ENCODE measurements around the gene CLEC3A. TPM values are rescaled to one million over a fixed set of nuclear protein-coding genes. Genes with fewer than 3 reads are reported as not detected.
"Not testable (repeated sequence)": the region's sequence is repeated elsewhere in the genome, so short reads cannot be mapped to it uniquely, and the experiment has no call there.

The CLEC3A gene
- total RNA-seq (2014; rRNA removed; shearing (Covaris generic)), result not detected in 2 replicates

DNA sequence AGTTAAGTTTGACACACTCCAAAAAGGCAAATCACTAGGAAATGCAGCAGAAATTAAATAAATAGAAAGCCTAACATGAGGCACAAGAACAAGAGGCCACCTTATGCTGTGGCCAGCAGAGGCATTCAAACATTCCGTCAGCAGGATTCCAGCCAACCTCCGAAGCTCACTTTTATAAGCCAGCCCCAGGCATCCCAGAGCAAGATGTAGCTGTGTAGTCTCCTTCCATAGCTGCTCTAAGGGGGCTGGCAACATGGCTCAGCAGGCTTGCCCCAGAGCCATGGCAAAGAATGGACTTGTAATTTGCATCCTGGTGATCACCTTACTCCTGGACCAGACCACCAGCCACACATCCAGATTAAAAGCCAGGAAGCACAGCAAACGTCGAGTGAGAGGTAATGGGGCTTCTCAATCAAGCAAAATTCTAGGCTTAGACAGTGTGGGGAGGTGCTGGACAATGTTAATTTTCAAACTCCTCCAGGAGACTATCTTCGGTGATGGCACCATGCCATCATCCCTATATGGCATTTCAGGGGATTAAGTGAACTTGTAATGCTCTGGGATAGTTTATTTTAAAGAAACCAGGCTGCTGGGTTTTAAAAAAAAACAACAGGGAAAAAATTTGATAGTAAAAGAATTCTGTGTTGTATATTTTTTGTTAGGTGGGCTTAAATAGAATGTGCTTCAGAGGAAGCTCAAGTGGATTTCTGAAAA, at the start of gene CLEC3A:
Gene CLEC3A, plus strand, starts transcription at position 202 of the 714 bp plus-strand sequence. Its CDS starts 79 bp downstream, at position 281.
- no peaks in the 10 kb centered on the region for H3K36me3 ChIP-seq
- no peak within 1 kb of the TSS for H3K4me3 ChIP-seq
- H3K4me1 ChIP-seq (replicated peaks), result no peaks in the 10 kb centered on the region
- no peaks in the 10 kb centered on the region for H3K27me3 ChIP-seq (replicated peaks)
- no peak for DNase-seq (ENCODE audit: low read depth in 1 of 2, low spot score in 2 of 2)
- H3K9me3 ChIP-seq (replicated peaks), result no peaks in the 10 kb centered on the region; the same call in 1 of the 2 replicates
- H3K27ac ChIP-seq, result no peak within 1 kb of the TSS

- H3K27ac ChIP-seq, result no peak overlapping the region
- no peaks in the 10 kb centered on the region for H3K36me3 ChIP-seq
- H3K9me3 ChIP-seq (replicated peaks), result no peaks in the 10 kb centered on the region
- H3K4me3 ChIP-seq, result no peak overlapping the region
- H3K27me3 ChIP-seq (replicated peaks), result no peaks in the 10 kb centered on the region
- no peaks in the 10 kb centered on the region for H3K4me1 ChIP-seq (replicated peaks)
- no peak for DNase-seq (ENCODE audit: low read depth in 1 of 2, low spot score in 2 of 2)
These were observed 47.5 kb upstream of the CLEC3A start for GRCh38 chr16:77974883-77975282.

DNA sequence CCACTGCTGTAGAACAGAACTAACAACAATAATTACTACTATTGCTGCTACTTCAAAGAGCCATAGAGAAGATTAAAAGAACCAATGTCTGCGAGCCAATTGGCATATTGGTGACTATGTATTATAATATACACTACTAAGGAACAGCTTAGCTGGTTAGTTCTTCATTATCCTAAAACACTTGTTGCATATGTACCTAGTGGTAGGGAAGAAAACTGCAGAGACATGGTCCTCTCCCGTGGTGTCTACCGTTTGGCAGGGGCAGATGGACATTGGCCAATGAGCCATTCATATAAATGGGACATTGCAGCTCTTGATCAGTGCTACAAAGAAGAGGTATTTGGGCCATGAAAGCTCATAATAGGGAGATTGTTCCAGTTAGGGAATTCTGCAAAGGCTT, 46.4 kb upstream of the CLEC3A start:
- Histone ChIP-seq H3K27me3 (replicated peaks) (no peaks in the 10 kb centered on the region), H3K9me3 (replicated peaks) (no peaks in the 10 kb centered on the region), H3K4me1 (replicated peaks) (no peaks in the 10 kb centered on the region), H3K36me3 (no peaks in the 10 kb centered on the region), H3K4me3 (no peak overlapping the region), H3K27ac (no peak overlapping the region)
- no peak for DNase-seq (ENCODE audit: low read depth in 1 of 2, low spot score in 2 of 2)

GRCh38 chr16:77977339-77977738, 45.0 kb upstream of the CLEC3A start:
- Histone ChIP-seq H3K4me3 (no peak overlapping the region), H3K27me3 (replicated peaks) (no peaks in the 10 kb centered on the region), H3K27ac (no peak overlapping the region), H3K9me3 (replicated peaks) (no peaks in the 10 kb centered on the region), H3K36me3 (no peaks in the 10 kb centered on the region), H3K4me1 (replicated peaks) (no peaks in the 10 kb centered on the region)
- no peak for DNase-seq (ENCODE audit: low read depth in 1 of 2, low spot score in 2 of 2)

DNA sequence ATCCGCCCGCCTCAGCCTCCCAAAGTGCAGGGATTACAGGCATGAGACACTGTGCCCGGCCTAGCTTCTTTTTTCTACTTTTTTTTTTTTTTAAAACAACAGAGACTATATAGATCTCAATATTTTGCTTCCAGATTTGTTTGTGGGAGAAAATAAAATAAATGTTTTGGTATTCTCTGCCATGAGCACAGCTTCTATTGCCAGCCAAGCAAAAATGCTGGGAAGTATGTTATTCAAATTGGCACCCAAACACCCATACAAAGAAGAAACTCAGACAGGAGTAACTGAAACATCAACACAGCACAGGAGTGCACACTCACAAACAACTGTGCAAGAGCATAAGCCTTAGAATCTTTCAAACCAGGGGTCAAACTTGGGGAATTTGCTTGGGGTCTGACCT, 37.2 kb upstream of the CLEC3A start:
- Histone ChIP-seq H3K4me3 (no peak overlapping the region), H3K4me1 (replicated peaks) (no peaks in the 10 kb centered on the region), H3K36me3 (no peaks in the 10 kb centered on the region), H3K27ac (no peak overlapping the region), H3K9me3 (replicated peaks) (no peaks in the 10 kb centered on the region), H3K27me3 (replicated peaks) (no peaks in the 10 kb centered on the region)
- DNase-seq (ENCODE audit: low read depth in 1 of 2, low spot score in 2 of 2), result no peak

DNA sequence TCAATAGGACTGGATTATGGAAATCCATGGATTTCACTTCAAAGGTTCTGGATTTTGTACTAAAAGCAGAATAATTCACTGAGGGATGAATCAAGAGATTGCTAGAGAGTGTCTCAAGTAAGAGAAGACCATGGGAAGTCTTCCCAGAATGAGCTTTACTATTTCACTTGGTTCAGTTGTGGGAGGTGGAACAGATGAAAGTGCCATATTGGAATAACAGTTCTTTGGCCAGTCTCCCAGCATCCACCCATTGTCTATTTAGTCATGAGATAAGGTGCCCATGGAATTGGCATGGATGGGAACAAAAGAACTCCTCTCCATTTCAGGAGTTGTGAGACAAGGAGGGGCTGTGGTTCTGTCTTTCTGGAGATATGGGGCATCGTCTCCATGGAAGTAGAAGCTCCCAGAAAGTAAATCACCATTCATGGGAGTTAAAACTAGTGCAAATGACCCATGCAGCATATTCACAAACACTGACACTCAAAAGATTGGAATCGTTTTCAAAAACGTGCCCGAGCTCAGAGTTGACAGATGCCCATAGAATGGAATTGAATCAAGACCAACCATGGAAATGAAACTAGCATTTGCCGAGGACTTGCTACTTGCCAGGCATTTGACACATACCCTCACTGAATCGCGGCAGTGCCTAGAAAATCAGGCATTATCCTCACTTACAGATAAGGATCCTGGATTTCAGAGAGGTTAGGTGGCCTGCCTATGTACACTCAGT, 36.2 kb upstream of the CLEC3A start:
- no peak for DNase-seq (ENCODE audit: low read depth in 1 of 2, low spot score in 2 of 2)
- no peaks in the 10 kb centered on the region for H3K36me3 ChIP-seq

DNA sequence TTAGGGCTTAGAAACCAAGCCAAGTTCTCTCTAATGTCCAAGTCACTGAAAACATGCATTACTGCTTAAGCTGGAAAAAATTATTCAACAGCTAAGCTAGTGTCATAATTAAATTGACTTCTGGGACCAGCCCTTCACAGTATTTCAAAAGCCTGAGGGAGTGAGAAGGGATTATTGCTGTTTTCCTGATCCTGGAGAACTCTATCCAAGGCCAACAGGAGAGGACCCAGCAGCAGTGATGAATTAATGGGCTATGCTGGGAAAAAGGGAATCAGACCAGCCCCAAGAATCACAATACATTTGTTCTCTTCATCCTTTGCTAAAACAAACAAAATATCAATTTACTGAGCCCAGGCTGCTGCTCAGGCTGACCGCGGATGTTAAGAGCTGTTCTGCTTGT, 34.5 kb upstream of the CLEC3A start:
- Histone ChIP-seq H3K27ac (no peak overlapping the region), H3K4me3 (no peak overlapping the region), H3K4me1 (replicated peaks) (no peaks in the 10 kb centered on the region), H3K36me3 (no peaks in the 10 kb centered on the region), H3K27me3 (replicated peaks) (no peaks in the 10 kb centered on the region), H3K9me3 (replicated peaks) (no peaks in the 10 kb centered on the region)
- DNase-seq (ENCODE audit: low read depth in 1 of 2, low spot score in 2 of 2), result no peak

More for the DNA sequence above, 36.2 kb upstream of the CLEC3A start:
- Histone ChIP-seq H3K4me1 (replicated peaks) (no peaks in the 10 kb centered on the region), H3K9me3 (replicated peaks) (no peaks in the 10 kb centered on the region), H3K27me3 (replicated peaks) (no peaks in the 10 kb centered on the region), H3K27ac (no peak overlapping the region), H3K4me3 (no peak overlapping the region)

- DNase-seq (ENCODE audit: low read depth in 1 of 2, low spot score in 2 of 2), result no peak
- no peaks in the 10 kb centered on the region for H3K9me3 ChIP-seq (replicated peaks)
These were observed 32.5 kb upstream of the CLEC3A start for GRCh38 chr16:77989846-77990245.

DNA sequence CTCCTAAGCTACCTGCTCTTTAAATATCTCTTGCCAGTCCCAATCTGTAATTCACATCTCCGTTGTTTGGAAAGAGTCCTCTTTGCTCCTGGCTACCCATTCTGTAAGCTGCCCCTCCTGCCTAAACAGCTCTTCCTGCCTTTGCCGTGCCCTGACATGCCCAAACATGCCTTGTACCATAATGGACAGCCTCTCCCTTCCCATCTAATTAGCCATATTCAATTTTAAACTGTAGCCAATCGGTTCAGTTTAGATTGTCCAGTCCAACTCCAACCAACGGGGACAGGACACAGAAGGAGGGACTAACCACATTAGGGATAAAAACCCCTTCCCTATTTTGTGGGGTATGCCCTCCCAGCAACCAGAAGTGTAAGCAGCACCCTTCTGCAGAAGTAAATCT, 30.6 kb upstream of the CLEC3A start:
- H3K27me3 ChIP-seq (replicated peaks), result no peaks in the 10 kb centered on the region
- no peaks in the 10 kb centered on the region for H3K4me1 ChIP-seq (replicated peaks)
- no peak overlapping the region for H3K27ac ChIP-seq
- H3K36me3 ChIP-seq, result no peaks in the 10 kb centered on the region
- H3K9me3 ChIP-seq (replicated peaks), result 0 out of 2 replicates have a peak, but pooled peaks cover 5% of the 10 kb centered on the region
- no peak for DNase-seq (ENCODE audit: low read depth in 1 of 2, low spot score in 2 of 2)
- no peak overlapping the region for H3K4me3 ChIP-seq

More at GRCh38 chr16:77989846-77990245, 32.5 kb upstream of the CLEC3A start:
- H3K4me3 ChIP-seq, result no peak overlapping the region
- no peak overlapping the region for H3K27ac ChIP-seq
- no peaks in the 10 kb centered on the region for H3K36me3 ChIP-seq
- no peaks in the 10 kb centered on the region for H3K27me3 ChIP-seq (replicated peaks)
- no peaks in the 10 kb centered on the region for H3K4me1 ChIP-seq (replicated peaks)

DNA sequence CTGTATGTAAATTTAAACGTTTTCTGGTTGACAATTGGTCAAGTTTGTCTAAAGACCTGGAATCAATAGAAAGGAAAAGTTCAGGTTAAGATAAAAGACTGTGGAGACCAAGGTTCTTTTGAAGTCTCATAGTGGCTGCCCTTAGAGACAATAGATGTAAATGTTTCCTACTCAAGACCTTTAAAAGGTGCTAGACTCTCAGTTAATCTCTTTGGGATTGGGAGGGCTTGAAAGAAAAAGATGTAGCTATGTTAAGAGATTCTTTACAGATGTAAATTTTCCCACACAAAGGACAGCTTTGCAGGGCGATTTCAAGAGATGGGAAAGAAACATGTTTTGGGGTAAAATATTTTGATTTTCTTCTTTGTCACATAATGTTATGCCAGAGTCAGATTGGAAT, 30.0 kb upstream of the CLEC3A start:
- H3K4me3 ChIP-seq; H3K9me3 ChIP-seq (replicated peaks); H3K27ac ChIP-seq; H3K27me3 ChIP-seq (replicated peaks); H3K36me3 ChIP-seq; H3K4me1 ChIP-seq (replicated peaks); DNase-seq (ENCODE audit: low read depth in 1 of 2, low spot score in 2 of 2): not testable (repeated sequence)

DNA sequence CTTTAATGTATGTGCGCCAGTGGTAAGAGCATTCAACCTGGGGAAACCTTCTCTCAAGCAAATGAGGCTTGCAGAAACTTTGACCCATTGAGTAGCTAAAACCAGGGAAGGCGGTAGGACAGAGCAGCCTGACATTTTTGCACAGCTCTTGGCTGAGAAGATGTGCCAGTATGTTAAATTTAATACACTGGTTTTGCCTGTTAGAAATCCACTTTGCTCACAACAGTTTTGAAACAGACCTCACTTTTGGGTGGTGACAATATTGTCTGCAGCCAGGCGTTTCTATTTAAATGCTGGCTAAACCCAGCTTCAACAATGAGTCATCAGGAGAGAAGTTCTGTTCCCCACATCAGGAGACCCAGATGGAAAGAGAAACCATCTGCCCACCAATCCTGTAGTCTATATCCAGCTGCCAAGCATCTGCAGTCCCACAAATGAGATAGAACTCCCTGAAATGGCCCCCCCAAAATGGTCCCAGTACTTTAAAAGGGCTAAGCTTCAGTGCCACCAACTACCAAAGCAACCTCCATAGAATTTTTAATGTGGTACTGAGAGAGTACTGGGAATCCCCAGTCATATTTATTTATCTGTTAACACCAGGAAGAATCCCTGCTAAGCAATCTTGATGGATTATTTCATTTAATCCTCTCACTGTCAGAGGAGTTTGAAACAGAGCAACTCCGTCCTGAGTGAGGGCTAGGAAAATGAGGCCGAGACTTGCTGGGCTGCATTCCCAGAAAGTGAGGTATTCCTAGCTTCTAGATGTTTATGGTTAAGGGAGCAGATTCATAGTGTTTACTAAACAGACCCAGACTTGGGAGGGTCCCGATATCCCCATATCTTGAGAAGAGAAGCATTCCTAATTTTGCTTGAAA, 29.0 kb upstream of the CLEC3A start:
- Histone ChIP-seq H3K4me3 (no peak overlapping the region), H3K27ac (no peak overlapping the region)
- no peak for DNase-seq (ENCODE audit: low read depth in 1 of 2, low spot score in 2 of 2)

GRCh38 chr16:77995843-77996455, 26.4 kb upstream of the CLEC3A start:
- H3K9me3 ChIP-seq (replicated peaks), result 0 out of 2 replicates have a peak, but pooled peaks cover 7% of the 10 kb centered on the region
- H3K36me3 ChIP-seq, result no peaks in the 10 kb centered on the region
- H3K27ac ChIP-seq, result no peak overlapping the region
- no peak overlapping the region for H3K4me3 ChIP-seq
- no peaks in the 10 kb centered on the region for H3K27me3 ChIP-seq (replicated peaks)
- DNase-seq (ENCODE audit: low read depth in 1 of 2, low spot score in 2 of 2), result no peak
- no peaks in the 10 kb centered on the region for H3K4me1 ChIP-seq (replicated peaks)

More for the DNA sequence above, 29.0 kb upstream of the CLEC3A start:
- H3K27me3 ChIP-seq (replicated peaks), result no peaks in the 10 kb centered on the region
- no peaks in the 10 kb centered on the region for H3K4me1 ChIP-seq (replicated peaks)
- H3K36me3 ChIP-seq, result no peaks in the 10 kb centered on the region
- H3K9me3 ChIP-seq (replicated peaks), result 0 out of 2 replicates have a peak, but pooled peaks cover 7% of the 10 kb centered on the region

GRCh38 chr16:77998350-77999023, 23.9 kb upstream of the CLEC3A start:
- no peaks in the 10 kb centered on the region for H3K36me3 ChIP-seq
- no peak overlapping the region for H3K4me3 ChIP-seq
- no peak for DNase-seq (ENCODE audit: low read depth in 1 of 2, low spot score in 2 of 2)
- no peak overlapping the region for H3K27ac ChIP-seq
- H3K27me3 ChIP-seq (replicated peaks), result no peaks in the 10 kb centered on the region
- 0 out of 2 replicates have a peak, but pooled peaks cover 7% of the 10 kb centered on the region for H3K9me3 ChIP-seq (replicated peaks)
- H3K4me1 ChIP-seq (replicated peaks), result no peaks in the 10 kb centered on the region

All from SJSA1 (cell line).